GM13977 (cell line): ENCODE results near the gene KCNK15.

Experiments
- DNase-seq: peaks from one replicate; pipeline ENCODE4 v3.0.0; 2012; ENCODE audit warnings: low spot score
- in situ Hi-C: fragments of 300-500 bp; cut with MboI; formaldehyde crosslinking; loops from one replicate; pipeline ENCODE4 v1.12.0; 2022; ENCODE audit warnings: low sequenced_read_pairs, low pct_unique_long_range_greater_than_20kb, mixed read lengths, inconsistent platforms; ENCODE audit not compliant: unreplicated experiment
- TF ChIP-seq, protein P1 (sequence below): IDR thresholded peaks from 2 replicates; pipeline ENCODE4 v1.5.1; 2012; ENCODE audit warnings: mild to moderate bottlenecking, control low read depth; ENCODE audit not compliant: insufficient read depth; ENCODE audit errors: extremely low read depth, missing control alignments

KCNK15 gene

DNA sequence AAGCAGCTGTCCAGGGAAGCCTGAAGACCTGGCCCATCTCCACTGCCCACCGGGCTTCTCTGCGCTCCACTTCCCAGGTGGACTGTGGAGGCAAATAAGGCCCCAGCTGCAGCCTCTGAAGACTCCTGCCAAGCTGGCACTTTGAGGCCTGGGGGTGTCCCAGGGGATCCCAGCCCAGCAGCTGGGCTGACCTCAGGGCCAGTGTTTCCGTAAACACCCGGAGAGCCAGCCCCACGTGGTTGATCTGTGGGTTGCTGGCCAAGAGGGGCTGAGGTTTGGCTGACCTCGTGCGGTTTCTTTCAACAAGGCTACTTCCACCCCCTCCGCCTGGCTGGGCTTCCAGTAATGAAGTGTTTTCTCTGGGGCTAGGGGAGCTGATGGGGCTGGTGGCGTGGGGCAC lies 42.9 kb upstream of the KCNK15 start:
- in situ Hi-C loops, result no loop called here
- no peak for DNase-seq
- TF ChIP-seq, protein P1, sequence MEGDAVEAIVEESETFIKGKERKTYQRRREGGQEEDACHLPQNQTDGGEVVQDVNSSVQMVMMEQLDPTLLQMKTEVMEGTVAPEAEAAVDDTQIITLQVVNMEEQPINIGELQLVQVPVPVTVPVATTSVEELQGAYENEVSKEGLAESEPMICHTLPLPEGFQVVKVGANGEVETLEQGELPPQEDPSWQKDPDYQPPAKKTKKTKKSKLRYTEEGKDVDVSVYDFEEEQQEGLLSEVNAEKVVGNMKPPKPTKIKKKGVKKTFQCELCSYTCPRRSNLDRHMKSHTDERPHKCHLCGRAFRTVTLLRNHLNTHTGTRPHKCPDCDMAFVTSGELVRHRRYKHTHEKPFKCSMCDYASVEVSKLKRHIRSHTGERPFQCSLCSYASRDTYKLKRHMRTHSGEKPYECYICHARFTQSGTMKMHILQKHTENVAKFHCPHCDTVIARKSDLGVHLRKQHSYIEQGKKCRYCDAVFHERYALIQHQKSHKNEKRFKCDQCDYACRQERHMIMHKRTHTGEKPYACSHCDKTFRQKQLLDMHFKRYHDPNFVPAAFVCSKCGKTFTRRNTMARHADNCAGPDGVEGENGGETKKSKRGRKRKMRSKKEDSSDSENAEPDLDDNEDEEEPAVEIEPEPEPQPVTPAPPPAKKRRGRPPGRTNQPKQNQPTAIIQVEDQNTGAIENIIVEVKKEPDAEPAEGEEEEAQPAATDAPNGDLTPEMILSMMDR, result no peak

DNA sequence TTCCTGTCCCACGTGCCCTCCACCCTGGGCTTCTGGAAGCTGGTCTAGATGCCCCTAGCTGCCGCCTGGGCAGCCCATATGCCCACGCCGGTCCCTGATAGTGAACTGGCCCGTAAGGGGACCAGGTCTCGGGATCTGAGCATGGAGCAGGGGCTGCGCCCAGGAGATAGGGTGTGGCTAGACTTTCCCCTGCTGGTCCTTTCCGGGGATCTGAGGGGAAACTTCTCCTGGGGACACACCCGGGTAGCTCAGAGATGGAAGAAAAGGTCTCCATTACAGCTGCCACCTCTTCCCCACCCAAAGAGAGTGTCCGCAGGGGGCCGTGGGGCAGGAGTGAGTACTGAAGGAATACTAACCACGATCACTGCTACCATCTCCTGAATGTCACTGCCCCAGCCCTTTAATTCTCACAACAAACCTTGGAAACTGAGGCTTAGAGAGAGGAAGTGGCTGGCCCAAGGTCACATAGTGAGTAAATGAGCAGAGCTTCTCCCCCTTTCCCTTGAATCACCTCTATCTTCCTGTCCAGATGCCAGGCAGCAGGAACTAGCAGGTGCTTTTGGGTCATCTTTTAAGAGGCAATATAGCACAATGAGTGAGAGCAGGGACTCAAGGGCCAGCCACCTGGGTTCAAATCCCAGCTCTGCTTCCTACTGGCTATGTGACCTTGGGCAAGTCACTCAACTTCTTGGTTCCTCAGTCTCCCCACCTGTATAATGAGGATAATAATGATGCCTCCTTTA lies 42.3 kb upstream of the KCNK15 start:
- in situ Hi-C loops, result no loop called here
- TF ChIP-seq, protein P1, result no peak

DNA sequence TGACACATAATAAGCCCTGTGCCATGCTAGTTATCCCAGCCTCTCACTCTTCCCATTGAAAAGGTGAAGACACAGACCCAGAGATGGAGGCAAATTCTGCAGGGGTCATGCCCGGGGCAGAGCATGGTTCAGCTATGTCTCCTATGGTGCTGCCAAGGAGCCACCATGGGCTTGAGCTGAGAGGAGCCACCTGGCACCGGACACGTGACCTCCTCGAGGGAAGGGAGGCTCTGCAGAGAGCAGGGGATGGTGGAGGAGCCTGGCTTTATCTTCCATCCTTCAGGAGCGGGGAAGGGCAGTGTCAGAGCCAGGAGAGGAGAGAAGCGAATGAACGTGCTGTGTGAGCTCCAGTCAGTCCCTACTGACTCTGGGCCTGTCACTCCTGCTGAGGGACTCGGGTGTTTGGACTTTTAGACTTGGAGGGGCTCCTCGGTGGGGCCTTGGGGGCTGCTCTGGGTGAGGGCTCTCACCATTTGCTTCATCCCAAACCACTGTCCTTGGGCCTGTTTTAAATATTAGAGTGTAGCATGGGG lies 41.6 kb upstream of the KCNK15 start:
- DNase-seq, result no peak
- TF ChIP-seq, protein P1, result no peak
- in situ Hi-C loops, result no loop called here

More for the DNA sequence above, 42.3 kb upstream of the KCNK15 start:
- DNase-seq, result no peak

DNA sequence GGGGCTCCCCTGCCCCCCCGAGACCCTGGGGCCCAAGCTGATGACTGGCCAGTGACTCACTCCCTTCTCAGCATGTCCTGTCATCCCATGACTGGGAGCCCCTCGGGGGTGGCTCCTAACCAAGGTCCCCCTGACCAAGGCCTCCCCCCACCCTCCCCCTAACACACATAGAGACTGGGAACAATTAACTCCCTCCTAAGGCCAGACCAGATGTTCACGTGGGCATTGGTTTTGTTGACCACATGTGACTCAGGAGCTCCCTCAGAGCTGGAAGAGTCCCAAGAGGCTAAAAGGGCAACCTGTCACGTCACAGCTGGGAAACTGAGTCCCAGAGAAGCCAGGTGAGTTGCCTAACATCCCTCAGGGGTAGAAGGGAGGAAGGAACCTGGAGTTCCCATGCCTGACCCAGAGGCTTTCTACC lies 41.1 kb upstream of the KCNK15 start:
- TF ChIP-seq, protein P1, result no peak
- in situ Hi-C loops, result no loop called here
- DNase-seq, result no peak

- TF ChIP-seq, protein P1, result no peak
- DNase-seq, result no peak
- in situ Hi-C loops, result no loop called here
Measured at GRCh38 chr20:44705364-44706094, 40.1 kb upstream of the KCNK15 start.

- TF ChIP-seq, protein P1, result no peak
- DNase-seq, result no peak
- in situ Hi-C loops, result no loop called here
Measured at GRCh38 chr20:44706301-44707017, 39.2 kb upstream of the KCNK15 start.
